HG02885 (cell line): ENCODE data around the gene HSD3B2.

Source experiments
- ATAC-seq: cut with Tn5 transposase; IDR thresholded peaks from one replicate; pipeline ENCODE4 v1.9.1; 2021; ENCODE audit warnings: mild to moderate bottlenecking; ENCODE audit not compliant: unreplicated experiment, poor library complexity

The HSD3B2 gene

GRCh38 chr1:119394085-119394484, 20.9 kb upstream of the HSD3B2 start:
- no peak for ATAC-seq

GRCh38 chr1:119396982-119397381, 18.0 kb upstream of the HSD3B2 start:
- no peak for ATAC-seq

GRCh38 chr1:119397986-119398385, 17.0 kb upstream of the HSD3B2 start:
- ATAC-seq, result no peak

GRCh38 chr1:119404736-119405135, 10.2 kb upstream of the HSD3B2 start:
- ATAC-seq, result no peak

GRCh38 chr1:119409731-119410130, 5.2 kb upstream of the HSD3B2 start:
- no peak for ATAC-seq

GRCh38 chr1:119410961-119411360, 4.0 kb upstream of the HSD3B2 start:
- ATAC-seq, result no peak

GRCh38 chr1:119416006-119416640, 1.2 kb downstream of the HSD3B2 start:
- no peak for ATAC-seq

- no peak for ATAC-seq
Measured at GRCh38 chr1:119419109-119419508, 4.2 kb downstream of the HSD3B2 start.

GRCh38 chr1:119420638-119421037, 5.7 kb downstream of the HSD3B2 start:
- no peak for ATAC-seq

GRCh38 chr1:119422631-119423030, 7.7 kb downstream of the HSD3B2 start:
- no peak for ATAC-seq

- ATAC-seq, result no peak
Measured at GRCh38 chr1:119428991-119429390, 14.0 kb downstream of the HSD3B2 start.

GRCh38 chr1:119429687-119430086, 14.7 kb downstream of the HSD3B2 start:
- ATAC-seq, result no peak

- no peak for ATAC-seq
Measured at GRCh38 chr1:119430486-119430885, 15.5 kb downstream of the HSD3B2 start.

GRCh38 chr1:119431836-119432235, 16.9 kb downstream of the HSD3B2 start:
- ATAC-seq, result no peak

GRCh38 chr1:119435052-119435451, 20.1 kb downstream of the HSD3B2 start:
- no peak for ATAC-seq

GRCh38 chr1:119438761-119439160, 23.8 kb downstream of the HSD3B2 start:
- no peak for ATAC-seq

GRCh38 chr1:119440721-119441307, 25.9 kb downstream of the HSD3B2 start:
- no peak for ATAC-seq

GRCh38 chr1:119442756-119443155, 27.8 kb downstream of the HSD3B2 start:
- ATAC-seq, result no peak

GRCh38 chr1:119446321-119446720, 31.4 kb downstream of the HSD3B2 start:
- ATAC-seq, result no peak

- no peak for ATAC-seq
Measured at GRCh38 chr1:119447344-119448126, 32.6 kb downstream of the HSD3B2 start.

GRCh38 chr1:119448127-119448511, 33.2 kb downstream of the HSD3B2 start:
- no peak for ATAC-seq

GRCh38 chr1:119449971-119450370, 35.0 kb downstream of the HSD3B2 start:
- no peak for ATAC-seq
